Parathyroid adenoma (tissue), 2 donors: ENCODE data around the gene RPS4Y1.

Experiments
- H2AFZ ChIP-seq: fragments of 300-600 bp; sonication (generic); one replicate; pipeline ENCODE4 v1.7.0; 2017; ENCODE audit warnings: antibody characterized with exemption, mild to moderate bottlenecking
- H3K27ac ChIP-seq: fragments of 300-600 bp; sonication (generic); one replicate; pipeline ENCODE4 v1.7.0; 2017
- H3K27me3 ChIP-seq: fragments of 300-600 bp; sonication (generic); one replicate; pipeline ENCODE4 v1.7.0; 2017; ENCODE audit warnings: low read length; ENCODE audit not compliant: control insufficient read depth, insufficient read depth
- H3K36me3 ChIP-seq: fragments of 300-600 bp; sonication (generic); one replicate; pipeline ENCODE4 v1.7.0; 2017; ENCODE audit warnings: low read length; ENCODE audit not compliant: control insufficient read depth, insufficient read depth
- H3K4me1 ChIP-seq: fragments of 300-600 bp; sonication (generic); one replicate; pipeline ENCODE4 v1.7.0; 2017; ENCODE audit warnings: control low read depth
- H3K4me2 ChIP-seq: fragments of 300-600 bp; sonication (generic); one replicate; pipeline ENCODE4 v1.7.0; 2017; ENCODE audit warnings: low read length
- H3K4me3 ChIP-seq: fragments of 300-600 bp; sonication (generic); one replicate; pipeline ENCODE4 v1.7.0; 2017; ENCODE audit warnings: low read depth, low read length
- H3K79me2 ChIP-seq: fragments of 300-600 bp; sonication (generic); one replicate; pipeline ENCODE4 v1.7.0; 2017; ENCODE audit warnings: control low read depth
- H3K9ac ChIP-seq: fragments of 300-600 bp; sonication (generic); one replicate; pipeline ENCODE4 v1.7.0; 2017; ENCODE audit warnings: mild to moderate bottlenecking
- H3K9me3 ChIP-seq: fragments of 300-600 bp; sonication (generic); one replicate; pipeline ENCODE4 v1.7.0; 2017; ENCODE audit warnings: low read length; ENCODE audit not compliant: control insufficient read depth
- CTCF ChIP-seq: fragments of 300-600 bp; sonication (generic); IDR thresholded peaks from one replicate; pipeline ENCODE4 v1.7.0; 2017; ENCODE audit warnings: antibody characterized with exemption, mild to moderate bottlenecking
- donor health status: primary hyperparathyroidism.

The RPS4Y1 gene

DNA sequence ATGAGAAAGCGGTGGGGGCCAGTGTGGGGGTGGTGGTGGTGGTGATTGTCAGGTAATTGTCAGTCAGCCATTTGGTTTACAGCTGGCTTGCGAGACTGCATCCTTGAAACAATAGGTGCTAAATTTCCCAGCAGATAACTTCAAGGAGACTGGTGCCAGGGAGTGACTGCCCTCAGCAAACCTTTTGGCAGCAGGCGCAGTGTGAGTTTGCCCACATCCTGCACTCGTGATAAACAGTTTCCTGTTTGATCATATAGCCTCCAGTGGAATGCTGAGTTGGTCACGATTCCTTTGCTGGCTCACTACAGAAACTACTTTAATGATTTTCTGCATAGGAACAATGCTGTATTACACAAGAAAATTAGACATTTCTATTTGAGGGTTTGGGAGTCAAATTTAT lies 46.0 kb downstream of the RPS4Y1 start:
- TF ChIP-seq CTCF: no peak
- Histone ChIP-seq H3K4me3 (no peak overlapping the region), H3K79me2 (no peaks in the 10 kb centered on the region), H3K4me2 (no peak overlapping the region), H2AFZ (no peak overlapping the region), H3K9me3 (no peaks in the 10 kb centered on the region), H3K27ac (no peak overlapping the region), H3K27me3 (no peaks in the 10 kb centered on the region), H3K9ac (no peak overlapping the region), H3K36me3 (no peaks in the 10 kb centered on the region), H3K4me1 (no peaks in the 10 kb centered on the region)

DNA sequence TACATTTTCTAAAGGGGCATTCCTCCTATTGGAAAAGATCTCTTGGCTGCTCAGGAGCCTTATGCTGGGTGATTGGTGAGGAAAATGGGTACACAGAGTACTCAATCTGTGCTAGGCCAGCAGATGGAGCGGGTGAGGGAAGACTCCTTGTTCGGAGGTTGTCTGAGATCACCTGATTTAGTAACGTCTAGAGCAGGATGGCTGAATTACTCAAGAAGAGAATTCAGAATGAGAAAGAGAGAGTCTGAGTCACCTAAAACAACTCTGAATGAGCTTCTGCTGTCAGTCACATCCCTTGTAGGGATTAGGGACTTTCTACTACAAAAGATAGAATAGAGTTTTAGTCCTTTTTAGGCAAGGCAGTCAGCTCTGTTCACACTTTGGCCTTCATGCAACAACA lies 46.6 kb downstream of the RPS4Y1 start:
- Histone ChIP-seq H3K79me2 (no peaks in the 10 kb centered on the region), H3K9me3 (no peaks in the 10 kb centered on the region), H3K4me3 (no peak overlapping the region), H3K27ac (no peak overlapping the region), H3K27me3 (no peaks in the 10 kb centered on the region), H3K9ac (no peak overlapping the region), H3K4me2 (no peak overlapping the region), H3K4me1 (no peaks in the 10 kb centered on the region), H2AFZ (no peak overlapping the region), H3K36me3 (no peaks in the 10 kb centered on the region)
- no peak for TF ChIP-seq CTCF

DNA sequence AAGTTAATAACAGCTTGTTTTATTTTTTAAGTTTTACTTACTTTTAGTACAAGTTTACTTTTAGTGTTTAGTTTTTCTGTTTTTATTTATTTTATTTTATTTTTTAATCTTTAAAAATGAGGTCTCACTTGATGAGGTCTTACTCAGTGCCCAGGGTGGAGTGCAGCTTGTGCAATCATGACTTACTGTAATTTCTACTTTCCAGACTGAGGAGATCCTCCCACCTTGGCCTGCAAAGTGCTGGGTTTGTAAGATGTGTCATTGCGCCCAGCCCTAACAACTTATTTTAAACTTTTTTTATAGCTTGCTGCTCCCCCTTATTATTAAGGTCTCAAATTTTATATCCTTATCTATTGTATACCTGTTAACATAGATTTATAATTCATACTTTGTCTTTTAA lies 52.1 kb downstream of the RPS4Y1 start:
- H3K27ac ChIP-seq: no peak overlapping the region
- no peak overlapping the region for H3K4me2 ChIP-seq
- no peaks in the 10 kb centered on the region for H3K9me3 ChIP-seq
- no peaks in the 10 kb centered on the region for H3K4me1 ChIP-seq
- H3K79me2 ChIP-seq: no peaks in the 10 kb centered on the region
- H2AFZ ChIP-seq: no peak overlapping the region
- no peaks in the 10 kb centered on the region for H3K27me3 ChIP-seq
- no peak for TF ChIP-seq CTCF
- H3K9ac ChIP-seq: no peak overlapping the region
- H3K4me3 ChIP-seq: no peak overlapping the region
- H3K36me3 ChIP-seq: no peaks in the 10 kb centered on the region

DNA sequence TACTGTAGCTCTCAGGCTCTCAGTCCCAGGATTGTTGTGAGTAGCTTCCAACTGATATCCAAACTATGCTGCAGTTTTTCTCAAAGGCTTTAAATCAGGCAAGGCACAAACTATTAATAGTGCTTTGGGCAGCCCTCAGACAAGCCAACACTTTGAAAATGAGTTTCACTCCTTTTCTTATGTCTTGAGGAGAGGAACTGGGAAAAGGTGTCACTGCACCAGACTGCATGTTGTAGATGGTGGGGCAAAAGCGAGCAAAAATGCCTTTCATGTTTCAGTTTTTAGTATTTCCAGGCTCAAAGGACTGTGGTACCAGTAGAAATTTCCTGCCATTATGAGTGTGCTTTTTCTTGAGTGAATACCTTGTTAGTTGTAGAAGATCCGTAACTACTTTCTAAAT lies 54.6 kb downstream of the RPS4Y1 start:
- Histone ChIP-seq H3K9ac (no peak overlapping the region), H2AFZ (no peak overlapping the region), H3K9me3 (no peaks in the 10 kb centered on the region), H3K27me3 (no peaks in the 10 kb centered on the region), H3K36me3 (no peaks in the 10 kb centered on the region), H3K79me2 (no peaks in the 10 kb centered on the region), H3K4me3 (no peak overlapping the region), H3K27ac (no peak overlapping the region), H3K4me2 (no peak overlapping the region), H3K4me1 (no peaks in the 10 kb centered on the region)
- no peak for TF ChIP-seq CTCF

- Histone ChIP-seq H3K27ac (no peak overlapping the region), H2AFZ (no peak overlapping the region), H3K4me1 (no peaks in the 10 kb centered on the region), H3K9ac (no peak overlapping the region), H3K36me3 (no peaks in the 10 kb centered on the region), H3K4me3 (no peak overlapping the region), H3K9me3 (no peaks in the 10 kb centered on the region), H3K27me3 (no peaks in the 10 kb centered on the region), H3K4me2 (no peak overlapping the region), H3K79me2 (no peaks in the 10 kb centered on the region)
- no peak for TF ChIP-seq CTCF
These were observed 66.0 kb downstream of the RPS4Y1 start for GRCh38 chrY:2907356-2907755.
